Urothelium cell line (cell line): ENCODE results near the gene HACD3.
"Not testable (repeated sequence)": the region's sequence is repeated elsewhere in the genome, so short reads cannot be mapped to it uniquely, and the experiment has no call there.

Source experiments
- DNase-seq: peaks from one replicate; pipeline ENCODE4 v3.0.0; 2011; ENCODE audit warnings: low spot score, mixed read lengths
- FAIRE-seq: peaks from 2 replicates; lab custom pipeline; 2011; peaks lifted over from hg19 to GRCh38; lab: Jason Lieb, UNC

Gene HACD3

DNA sequence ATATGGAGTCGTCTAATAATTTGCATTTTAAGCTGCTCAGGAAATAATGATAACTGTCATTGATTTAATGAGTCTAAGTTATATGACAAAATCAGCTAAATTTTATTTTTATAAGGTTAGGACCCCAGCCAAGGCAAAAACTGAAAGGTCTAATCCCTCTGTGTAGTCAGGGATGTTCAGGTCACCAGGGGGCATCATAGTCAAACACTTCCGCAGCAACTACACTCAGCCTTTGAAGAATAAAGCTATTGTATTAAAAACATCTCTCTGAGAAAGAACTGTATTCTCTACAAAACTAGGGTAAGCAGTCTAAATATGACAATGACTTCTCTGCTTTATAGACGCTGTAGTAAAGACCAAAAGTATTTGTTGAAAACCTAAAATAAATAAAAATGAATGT is 65.7 kb downstream of the HACD3 start:
- FAIRE-seq (no peak), DNase-seq (peak; percentile 36)

- FAIRE-seq (no peak), DNase-seq (no peak)
Observed at GRCh38 chr15:65598468-65598867, 68.2 kb downstream of the HACD3 start.

- no peak for DNase-seq
- no peak for FAIRE-seq
Observed at GRCh38 chr15:65599677-65600076, 69.4 kb downstream of the HACD3 start.

GRCh38 chr15:65603134-65603533 is 72.9 kb downstream of the HACD3 start:
- no peak for DNase-seq
- FAIRE-seq = no peak

DNA sequence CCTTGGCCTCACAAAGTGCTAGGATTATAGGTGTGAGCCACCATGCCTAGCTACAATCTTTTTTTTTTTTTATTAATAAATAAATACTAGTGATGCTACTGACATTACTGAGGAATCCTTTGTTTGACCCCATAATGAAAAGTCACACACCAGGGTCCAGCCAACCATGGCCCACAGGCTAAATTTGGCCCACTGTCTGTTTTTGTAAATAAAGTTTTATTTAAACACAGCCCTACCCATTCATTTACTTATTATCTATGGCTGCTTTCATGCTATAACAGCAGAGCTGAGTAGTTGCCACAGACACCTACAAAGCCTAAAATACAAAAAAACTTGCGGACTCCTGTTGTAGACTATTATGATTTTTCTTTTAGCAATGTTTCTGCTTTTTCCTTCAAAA is 73.3 kb downstream of the HACD3 start:
- no peak for FAIRE-seq
- DNase-seq = no peak

GRCh38 chr15:65610871-65611718 is 80.8 kb downstream of the HACD3 start, which contains the start of gene INTS14:
Gene INTS14 (minus strand): TSS chr15:65611131. CDS start chr15:65607380, 3,751 bp downstream.
- peak; percentile 98 for FAIRE-seq

GRCh38 chr15:65611888-65612615 is 81.8 kb downstream of the HACD3 start:
- DNase-seq (peak; percentile 18), FAIRE-seq (no peak)

More at GRCh38 chr15:65610871-65611718, 80.8 kb downstream of the HACD3 start, which contains the start of gene INTS14:
- DNase-seq = peak; percentile 100

- FAIRE-seq = no peak
- DNase-seq = no peak
Observed at GRCh38 chr15:65612616-65612946, 82.3 kb downstream of the HACD3 start.

DNA sequence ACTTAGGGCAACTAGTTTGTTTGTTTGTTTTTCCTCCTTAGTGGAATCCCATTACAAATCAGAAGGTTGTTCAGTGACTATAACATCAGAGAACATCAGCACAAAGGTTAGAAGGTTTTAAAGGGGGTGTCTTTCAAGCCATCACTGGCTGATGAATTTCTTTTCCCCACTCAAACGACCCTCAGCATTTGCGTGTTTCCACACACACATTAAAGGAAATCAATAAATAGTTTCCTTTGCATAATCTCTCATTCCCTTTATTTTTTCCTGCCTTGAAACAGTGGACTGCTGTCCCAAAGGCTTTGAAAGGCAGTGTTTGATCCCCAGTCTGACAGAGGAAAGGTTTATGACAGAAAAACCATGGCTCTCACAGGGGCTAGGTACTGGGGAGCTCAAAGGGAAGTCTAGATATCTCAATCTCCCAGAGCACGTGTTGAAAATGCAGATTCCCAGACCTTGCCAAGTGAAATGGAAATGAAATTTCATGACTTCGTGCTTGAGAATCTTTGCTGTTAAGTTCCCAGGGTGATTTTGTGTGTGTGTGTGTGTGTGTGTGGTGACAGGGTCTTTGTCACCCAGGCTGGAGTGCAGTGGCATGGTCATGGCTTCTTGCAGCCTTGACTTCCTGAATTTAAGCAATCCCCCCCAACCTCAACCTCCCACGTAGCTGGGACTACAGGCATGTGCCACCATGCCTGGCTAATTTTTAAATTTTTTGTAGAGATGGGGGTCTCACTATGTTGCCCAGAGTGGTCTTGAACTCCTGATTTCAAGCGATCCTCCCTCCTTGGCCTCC is 82.9 kb downstream of the HACD3 start:
- DNase-seq = no peak
- no peak for FAIRE-seq

- DNase-seq, FAIRE-seq: not testable (repeated sequence)
Observed at GRCh38 chr15:65615887-65616286, 85.6 kb downstream of the HACD3 start.

- FAIRE-seq = peak; percentile 13
- no peak for DNase-seq
Observed at GRCh38 chr15:65618560-65619109, 88.4 kb downstream of the HACD3 start.

- FAIRE-seq (no peak), DNase-seq (no peak)
Observed at GRCh38 chr15:65619626-65620290, 89.5 kb downstream of the HACD3 start.

- DNase-seq = no peak
- no peak for FAIRE-seq
Observed at GRCh38 chr15:65620833-65621232, 90.6 kb downstream of the HACD3 start.

- DNase-seq = no peak
- FAIRE-seq = no peak
Observed at GRCh38 chr15:65621638-65622037, 91.4 kb downstream of the HACD3 start, which contains the start of gene SLC24A1. Gene SLC24A1 (plus strand): TSS chr15:65621938. CDS start chr15:65624081, 2,143 bp downstream.

DNA sequence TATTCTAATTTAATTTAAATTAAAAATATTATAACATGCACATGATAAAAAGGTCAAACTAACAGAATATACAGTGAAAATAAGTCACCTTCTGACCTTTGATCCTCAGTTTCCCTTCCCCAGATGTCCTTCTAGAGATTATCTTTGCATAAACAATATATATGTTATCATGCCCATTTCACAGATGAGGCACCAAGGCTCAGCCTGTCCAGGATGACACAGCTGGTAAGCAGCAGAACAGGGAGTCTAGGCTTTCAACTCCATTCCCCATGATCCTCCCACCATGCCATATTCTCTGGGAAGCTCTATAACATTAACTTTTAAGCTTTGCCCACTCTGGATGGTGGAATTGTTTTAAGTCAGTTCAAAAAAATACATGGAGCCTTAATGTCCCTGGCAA is 92.8 kb downstream of the HACD3 start:
- DNase-seq (no peak), FAIRE-seq (no peak)

DNA sequence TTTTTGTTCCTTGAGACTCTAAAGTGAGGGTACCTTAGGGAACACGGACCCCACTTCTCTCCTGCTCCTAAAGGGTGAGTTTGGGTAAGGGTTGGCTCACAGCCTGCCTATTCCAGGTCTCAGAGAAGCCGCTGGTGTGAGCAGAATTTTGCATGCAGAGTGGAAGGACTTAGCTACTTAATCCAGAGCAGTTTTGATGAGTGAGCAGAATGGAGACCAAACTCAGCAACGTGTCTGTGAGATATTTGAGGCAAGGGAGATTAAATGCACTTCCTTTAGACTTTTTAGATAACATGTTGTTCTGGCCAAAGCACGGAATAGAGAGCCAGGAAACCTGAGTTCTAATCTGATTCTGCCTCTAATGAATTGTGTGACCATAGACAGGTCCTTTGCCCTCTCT is 96.6 kb downstream of the HACD3 start:
- no peak for FAIRE-seq
- no peak for DNase-seq
